ENCODE data around the gene CDH22.
A peak's percentile ranks its signal among the peaks of the same experiment; 100 is the strongest.

Gene CDH22

GRCh38 chr20:46130534-46130933 lies 177.8 kb downstream of the CDH22 start:
- DNase-seq = peak; percentile 43

DNA sequence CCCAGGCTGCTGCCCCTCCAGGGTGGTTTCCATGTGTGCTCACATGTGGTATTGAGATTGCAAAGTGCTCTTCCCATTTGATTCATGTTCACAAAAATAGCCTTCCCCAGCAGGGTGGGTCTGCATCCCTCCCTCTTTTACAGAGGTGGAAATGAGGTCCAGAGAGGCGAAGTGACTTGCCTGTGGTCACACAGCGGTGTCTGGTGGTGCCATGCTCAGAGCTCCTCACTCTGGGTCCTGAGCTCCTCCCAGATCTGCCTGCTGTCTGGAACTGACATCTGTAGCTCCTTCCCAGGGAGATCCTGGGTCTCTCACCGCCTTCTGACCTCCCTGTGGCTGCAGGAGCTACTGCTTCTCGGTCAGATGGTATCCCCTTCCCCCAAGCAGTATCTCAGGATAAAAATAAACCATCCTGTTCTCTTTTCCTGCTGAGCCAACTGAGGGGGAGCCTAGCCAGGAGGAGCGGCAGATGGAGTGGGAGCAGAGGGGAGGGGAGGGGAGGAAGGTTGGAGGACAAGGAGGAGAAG lies 178.3 kb downstream of the CDH22 start:
- no peak for DNase-seq

GRCh38 chr20:46128310-46129151 lies 179.8 kb downstream of the CDH22 start:
- DNase-seq = no peak

DNA sequence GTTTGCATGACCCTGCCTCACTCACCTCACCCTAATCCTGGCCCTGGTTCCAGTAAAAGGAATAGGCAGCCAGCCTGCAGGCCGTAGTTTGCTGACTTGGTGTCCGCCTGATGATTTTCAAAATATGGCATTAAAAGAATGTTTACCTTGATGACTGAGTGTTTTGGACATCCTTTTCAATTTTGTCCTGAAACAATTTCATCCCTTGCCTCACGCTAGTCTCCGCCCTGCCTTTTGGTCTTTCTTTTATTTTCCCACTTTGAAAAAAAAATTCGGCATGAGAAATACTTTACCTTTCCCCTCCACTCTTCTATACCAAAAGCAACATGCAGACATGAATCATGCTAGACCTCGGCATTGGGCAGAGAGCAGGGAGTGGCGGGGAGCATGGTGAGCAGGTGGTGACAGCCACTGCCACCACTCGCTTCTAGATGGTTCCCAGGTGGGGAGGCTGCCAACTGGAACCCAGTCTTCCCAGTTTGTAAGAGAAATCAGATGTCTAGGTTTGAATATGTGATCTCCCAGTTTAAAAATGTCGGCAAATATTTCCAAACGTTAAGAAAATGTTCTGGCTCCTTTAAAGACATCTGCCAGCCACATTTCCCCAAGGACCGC lies 180.8 kb downstream of the CDH22 start:
- no peak for DNase-seq

- no peak for DNase-seq
Measured at GRCh38 chr20:46126440-46127056, 181.8 kb downstream of the CDH22 start.

Measured in SHP77 treated with DMSO at 0.1 percent for 48 hours (cell line).